ENCODE data around the gene SPEG.
A peak's percentile ranks its signal among the peaks of the same experiment; 100 is the strongest.

- peak in 1 of 6 experiments; percentile 54 for TF ChIP-seq CTCF (IDR thresholded peaks at IDR 0.05)
- TF ChIP-seq POLR2A (IDR thresholded peaks at IDR 0.05) = no peak
- no peak for TF ChIP-seq EP300 (IDR thresholded peaks at IDR 0.05)
- TF ChIP-seq POLR2AphosphoS5 (IDR thresholded peaks at IDR 0.05) = no peak
Measured at GRCh38 chr2:219494952-219495530, 60.4 kb downstream of the SPEG start.

Data from upper lobe of left lung (tissue), 4 donors.